ENCODE data around the gene MAJIN.
"Not testable (repeated sequence)": the region's sequence is repeated elsewhere in the genome, so short reads cannot be mapped to it uniquely, and the experiment has no call there.

Gene MAJIN

GRCh38 chr11:64971421-64972233 is at the start of gene MAJIN:
Gene MAJIN (minus strand): TSS chr11:64972108. CDS start chr11:64959405, 12,703 bp downstream.
- DNase-seq = peak in 53 of 58 donors; percentile 3 to 75 (median 37)

GRCh38 chr11:65021509-65021908 is 49.6 kb upstream of the MAJIN start:
- DNase-seq = no peak

- no peak for DNase-seq
Measured at GRCh38 chr11:65021003-65021402, 49.1 kb upstream of the MAJIN start.

- DNase-seq = no peak
Measured at GRCh38 chr11:65019824-65020223, 47.9 kb upstream of the MAJIN start.

- DNase-seq = no peak
Measured at GRCh38 chr11:65017937-65018336, 46.0 kb upstream of the MAJIN start.

- no peak for DNase-seq
Measured at GRCh38 chr11:65016705-65017104, 44.8 kb upstream of the MAJIN start.

- DNase-seq = no peak
Measured at GRCh38 chr11:65014726-65015227, 42.9 kb upstream of the MAJIN start.

GRCh38 chr11:65013888-65014725 is 42.2 kb upstream of the MAJIN start, which contains the start of gene ARL2:
Gene ARL2 (plus strand): TSS chr11:65014160. CDS start chr11:65014208, 48 bp downstream.
- DNase-seq = peak; percentile 62 to 95 (median 88)

GRCh38 chr11:65013130-65013887 is 41.4 kb upstream of the MAJIN start:
- peak; percentile 44 to 90 (median 80) for DNase-seq

GRCh38 chr11:65008873-65009272 is 37.0 kb upstream of the MAJIN start:
- no peak for DNase-seq

GRCh38 chr11:65008016-65008415 is 36.1 kb upstream of the MAJIN start:
- no peak for DNase-seq

- not testable (repeated sequence) for DNase-seq
Measured at GRCh38 chr11:65003968-65004367, 32.1 kb upstream of the MAJIN start.

GRCh38 chr11:65003282-65003681 is 31.4 kb upstream of the MAJIN start:
- no peak for DNase-seq

- DNase-seq = no peak
Measured at GRCh38 chr11:65002706-65003105, 30.8 kb upstream of the MAJIN start.

GRCh38 chr11:64999478-64999877 is 27.6 kb upstream of the MAJIN start:
- no peak for DNase-seq

- no peak for DNase-seq
Measured at GRCh38 chr11:64998690-64999431, 27.0 kb upstream of the MAJIN start.

- DNase-seq = no peak
Measured at GRCh38 chr11:64998141-64998540, 26.2 kb upstream of the MAJIN start.

- peak in 53 of 58 donors; percentile 2 to 65 (median 35) for DNase-seq
Measured at GRCh38 chr11:64996710-64997380, 24.9 kb upstream of the MAJIN start, which contains the start of gene BATF2. Gene BATF2 (minus strand): TSS chr11:64996971. CDS start chr11:64996914, 57 bp downstream.

- no peak for DNase-seq
Measured at GRCh38 chr11:64996327-64996709, 24.4 kb upstream of the MAJIN start.

GRCh38 chr11:64994318-64994717 is 22.4 kb upstream of the MAJIN start:
- no peak for DNase-seq
